H9 (cell line): ENCODE data around the gene ZNF821. TPM values are rescaled to one million over a fixed set of nuclear protein-coding genes. Genes with fewer than 3 reads are reported as not detected.
"Not testable (repeated sequence)": the region's sequence is repeated elsewhere in the genome, so short reads cannot be mapped to it uniquely, and the experiment has no call there.

Source experiments
- DNase-seq: peaks from one replicate; pipeline ENCODE4 v3.0.0-alpha.2; 2017
- H2AFZ ChIP-seq: one replicate; pipeline ENCODE4 v1.6.1; 2013; ENCODE audit warnings: mild to moderate bottlenecking, low read length, control low read depth, moderate library complexity
- H2AK5ac ChIP-seq: 2 replicates; pipeline ENCODE4 v1.6.1; 2013; ENCODE audit warnings: low read length, control low read depth, mixed read lengths; ENCODE audit not compliant: insufficient read length
- H2BK120ac ChIP-seq: one replicate; pipeline ENCODE4 v1.6.1; 2013; ENCODE audit warnings: low read depth, mild to moderate bottlenecking, low read length, control low read depth, inconsistent platforms; ENCODE audit not compliant: poor library complexity, severe bottlenecking
- H2BK12ac ChIP-seq: 2 replicates; pipeline ENCODE4 v1.6.1; 2013; ENCODE audit warnings: low read length, control low read depth, mixed read lengths, low read depth; ENCODE audit not compliant: insufficient read length
- H2BK15ac ChIP-seq: 2 replicates; pipeline ENCODE4 v1.6.1; 2013; ENCODE audit warnings: low read depth, low read length, control low read depth
- H2BK20ac ChIP-seq: one replicate; pipeline ENCODE4 v1.6.1; 2013; ENCODE audit warnings: low read depth, mild to moderate bottlenecking, low read length, control low read depth, inconsistent platforms; ENCODE audit not compliant: poor library complexity, severe bottlenecking
- H2BK5ac ChIP-seq: 2 replicates; pipeline ENCODE4 v1.6.1; 2013; ENCODE audit warnings: low read length, control low read depth, mixed read lengths; ENCODE audit not compliant: insufficient read length
- H3K14ac ChIP-seq: 2 replicates; pipeline ENCODE4 v1.6.1; 2013; ENCODE audit warnings: low read length, control low read depth; ENCODE audit not compliant: insufficient read depth
- H3K18ac ChIP-seq: 2 replicates; pipeline ENCODE4 v1.6.1; 2013; ENCODE audit warnings: low read depth, mild to moderate bottlenecking, mixed read lengths, low read length, control low read depth; ENCODE audit not compliant: insufficient read length
- H3K23ac ChIP-seq: 2 replicates; pipeline ENCODE4 v1.6.1; 2013; ENCODE audit warnings: low read length, control low read depth, mixed read lengths, low read depth; ENCODE audit not compliant: insufficient read length
- H3K23me2 ChIP-seq: 2 replicates; pipeline ENCODE4 v1.6.1; 2013; ENCODE audit warnings: low read depth, mild to moderate bottlenecking, mixed read lengths, low read length, control low read depth; ENCODE audit not compliant: insufficient read length, poor library complexity, severe bottlenecking
- H3K27ac ChIP-seq: 2 replicates; pipeline ENCODE4 v1.5.1; 2013; ENCODE audit warnings: low read length, control low read depth, mixed read lengths, low read depth; ENCODE audit not compliant: insufficient read length
- H3K27me3 ChIP-seq: 2 replicates; pipeline ENCODE4 v1.6.1; 2013; ENCODE audit warnings: low read length, control low read depth, inconsistent platforms; ENCODE audit not compliant: insufficient read depth
- H3K4ac ChIP-seq: 2 replicates; pipeline ENCODE4 v1.6.1; 2013; ENCODE audit warnings: low read depth, mild to moderate bottlenecking, control low read depth, inconsistent platforms, low read length, moderate library complexity
- H3K4me1 ChIP-seq: 2 replicates; pipeline ENCODE4 v1.6.1; 2013; ENCODE audit warnings: low read length, control low read depth, inconsistent platforms; ENCODE audit not compliant: insufficient read depth
- H3K4me2 ChIP-seq: 2 replicates; pipeline ENCODE4 v1.6.1; 2013; ENCODE audit warnings: low read length, control low read depth, mixed read lengths; ENCODE audit not compliant: insufficient read length, insufficient read depth
- H3K56ac ChIP-seq: 2 replicates; pipeline ENCODE4 v1.6.1; 2013; ENCODE audit warnings: low read depth, mild to moderate bottlenecking, mixed read lengths, low read length, control low read depth; ENCODE audit not compliant: insufficient read length
- H3K79me1 ChIP-seq: 2 replicates; pipeline ENCODE4 v1.6.1; 2013; ENCODE audit warnings: low read depth, mild to moderate bottlenecking, moderate library complexity, low read length, control low read depth, inconsistent platforms; ENCODE audit not compliant: insufficient read depth, poor library complexity, severe bottlenecking
- H3K79me2 ChIP-seq: 2 replicates; pipeline ENCODE4 v1.6.1; 2013; ENCODE audit warnings: low read length, control low read depth, inconsistent platforms; ENCODE audit not compliant: insufficient read depth
- H3K9ac ChIP-seq: 2 replicates; pipeline ENCODE4 v1.6.1; 2013; ENCODE audit warnings: low read length, control low read depth, mixed read lengths; ENCODE audit not compliant: insufficient read length; ENCODE audit errors: extremely low read depth
- H3K9me3 ChIP-seq: one replicate; pipeline ENCODE4 v1.6.1; 2013; ENCODE audit warnings: low read depth, low read length, inconsistent platforms; ENCODE audit not compliant: control insufficient read depth
- H3T11ph ChIP-seq: one replicate; pipeline ENCODE4 v1.6.1; 2013; ENCODE audit warnings: mild to moderate bottlenecking, low read length, control low read depth, inconsistent platforms
- H4K20me1 ChIP-seq: one replicate; pipeline ENCODE4 v1.6.1; 2013; ENCODE audit not compliant: control insufficient read depth, insufficient read length, insufficient read depth
- H4K5ac ChIP-seq: 2 replicates; pipeline ENCODE4 v1.6.1; 2013; ENCODE audit warnings: low read depth, mild to moderate bottlenecking, mixed read lengths, low read length, control low read depth; ENCODE audit not compliant: insufficient read length
- H4K8ac ChIP-seq: replicated peaks from 2 replicates; pipeline ENCODE4 v1.6.1; 2013; ENCODE audit warnings: low read length, control low read depth, mixed read lengths, low read depth; ENCODE audit not compliant: insufficient read length
- H4K91ac ChIP-seq: 2 replicates; pipeline ENCODE4 v1.6.1; 2013; ENCODE audit warnings: low read depth, mild to moderate bottlenecking, moderate library complexity, mixed read lengths, low read length, control low read depth; ENCODE audit not compliant: insufficient read length
- H3K27ac Mint-ChIP-seq, 3 experiments: 2 replicates in 2 of 3; 3 replicates in 1 of 3; pipeline ENCODE4 v1.8.0; 2020 to 2021; ENCODE audit warnings: mixed read lengths in 3 of 3, mild to moderate bottlenecking in 1 of 3, moderate library complexity in 1 of 3
- H3K27me3 Mint-ChIP-seq: 2 replicates; pipeline ENCODE4 v1.8.0; 2021; ENCODE audit warnings: low read depth, mild to moderate bottlenecking, moderate library complexity, mixed read lengths
- H3K36me3 Mint-ChIP-seq, 3 experiments: 2 replicates in 2 of 3; 3 replicates in 1 of 3; pipeline ENCODE4 v1.8.0; 2020 to 2021; ENCODE audit warnings: low read depth in 3 of 3, mixed read lengths in 3 of 3; ENCODE audit not compliant: insufficient read depth in 1 of 3
- H3K4me1 Mint-ChIP-seq, 2 experiments: 2 replicates each; pipeline ENCODE4 v1.8.0; 2020; ENCODE audit warnings: mixed read lengths in 2 of 2
- H3K4me3 Mint-ChIP-seq, 2 experiments: 2 replicates in 1 of 2; 3 replicates in 1 of 2; pipeline ENCODE4 v1.8.0; 2020 to 2021; ENCODE audit warnings: mild to moderate bottlenecking in 2 of 2, mixed read lengths in 2 of 2, moderate library complexity in 1 of 2
- H3K9me3 Mint-ChIP-seq, 2 experiments: 2 replicates in 1 of 2; 3 replicates in 1 of 2; pipeline ENCODE4 v1.8.0; 2020; ENCODE audit warnings: mild to moderate bottlenecking in 2 of 2, mixed read lengths in 2 of 2, moderate library complexity in 1 of 2
- CTCF ChIP-seq: fragments of 200-600 bp; sonication (generic); conservative IDR thresholded peaks from 3 replicates; pipeline ENCODE4 v1.8.0; 2021; ENCODE audit warnings: antibody characterized with exemption, mild to moderate bottlenecking
- WGBS: extraction: QIAGEN DNeasy Blood & Tissue Kit; methylation state at CpG from one replicate; pipeline ENCODE4 v1.1.7; 2013; ENCODE audit warnings: missing lambda C conversion rate, low lambda C conversion rate, mixed read lengths; ENCODE audit not compliant: insufficient read length; ENCODE audit errors: extremely low coverage; 5-methylcytosine and 5-hydroxymethylcytosine counted together
- total RNA-seq: library from RNA; stranded (reverse); gene quantifications from 2 replicates; pipeline ENCODE4 v1.2.1, GENCODE V29; 2021

Gene ZNF821
- total RNA-seq, 1 experiment from 2014 or later = 12.5 TPM

DNA sequence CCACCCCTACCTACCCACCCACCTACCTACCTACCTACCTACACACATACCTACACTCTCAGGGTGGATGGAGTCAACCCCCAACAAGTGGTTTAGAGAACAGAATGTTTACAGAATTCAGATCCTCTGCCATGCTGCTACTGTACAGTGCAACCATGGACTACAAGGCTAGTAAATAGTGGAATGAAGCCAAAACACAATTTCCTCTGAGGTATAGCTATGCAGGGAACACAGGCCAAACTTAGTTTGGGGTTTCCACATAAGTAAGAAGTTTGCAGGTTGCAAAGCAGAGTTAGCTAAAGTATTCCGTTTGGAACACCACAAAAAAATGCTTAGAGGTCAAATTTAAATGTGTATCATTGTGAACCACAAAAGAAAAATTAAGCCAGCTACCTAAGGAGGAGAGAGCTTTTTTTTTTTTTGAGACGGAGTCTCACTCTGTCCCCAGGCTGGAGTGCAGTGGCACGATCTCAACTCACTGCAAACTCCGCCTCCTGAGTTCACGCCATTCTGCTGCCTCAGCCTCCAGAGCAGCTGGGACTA, 72.7 kb downstream of the ZNF821 start:
- Histone ChIP-seq H3T11ph (no peak overlapping the region), H2BK12ac (no peak overlapping the region), H3K9ac (no peak overlapping the region), H2AK5ac (no peak overlapping the region), H3K79me1 (no peaks in the 10 kb centered on the region), H3K4ac (no peak overlapping the region), H4K20me1 (no peaks in the 10 kb centered on the region), H3K23me2 (peaks cover 7% of the 10 kb centered on the region), H3K56ac (no peak overlapping the region), H2BK120ac (no peak overlapping the region), H4K8ac (no peak overlapping the region), H4K5ac (no peak overlapping the region), H3K79me2 (peaks cover 16% of the 10 kb centered on the region; the same call in 1 of the 2 replicates), H3K27ac (no peak overlapping the region), H2BK5ac (no peak overlapping the region), H3K18ac (no peak overlapping the region), H2AFZ (no peak overlapping the region), H3K4me2 (no peak overlapping the region), H3K9me3 (no peaks in the 10 kb centered on the region), H3K4me1 (no peaks in the 10 kb centered on the region), H2BK20ac (no peak overlapping the region), H3K14ac (no peak overlapping the region), H2BK15ac (peak overlapping the region; percentile 59; the same call in 1 of the 2 replicates), H4K91ac (no peak overlapping the region), H3K27me3 (no peaks in the 10 kb centered on the region), H3K23ac (no peak overlapping the region)
- no peaks in the 10 kb centered on the region for H3K27me3 Mint-ChIP-seq
- no peak for TF ChIP-seq CTCF
- DNase-seq = no peak
- no peaks in the 10 kb centered on the region; a peak in 1 of 7 replicates for H3K36me3 Mint-ChIP-seq
- WGBS = no CpG with 5 or more reads among the region's 5 CpGs
- H3K9me3 Mint-ChIP-seq = peaks cover 0 to 3% of the 10 kb centered on the region in 2 experiments; a peak in 1 of 5 replicates
- H3K27ac Mint-ChIP-seq = no peak overlapping the region
- no peak overlapping the region for H3K4me3 Mint-ChIP-seq
- peaks cover 5 to 7% of the 10 kb centered on the region in 2 experiments for H3K4me1 Mint-ChIP-seq

GRCh38 chr16:71810155-71810530, 73.8 kb downstream of the ZNF821 start:
- no CpG with 5 or more reads among the region's 11 CpGs for WGBS
- not testable (repeated sequence) for H2AK5ac ChIP-seq, H3K27me3 ChIP-seq, H3K18ac ChIP-seq, H4K91ac ChIP-seq, H3K4ac ChIP-seq, H3K4me1 ChIP-seq, DNase-seq, H3K9me3 Mint-ChIP-seq, H4K5ac ChIP-seq, H2BK15ac ChIP-seq, H3K56ac ChIP-seq, H3K23ac ChIP-seq, H3K27me3 Mint-ChIP-seq, H3K9me3 ChIP-seq, H2BK5ac ChIP-seq, H3K27ac ChIP-seq, H3T11ph ChIP-seq, H3K4me1 Mint-ChIP-seq, H3K79me1 ChIP-seq, H4K8ac ChIP-seq, H3K14ac ChIP-seq, H2BK120ac ChIP-seq, H3K4me2 ChIP-seq, H4K20me1 ChIP-seq, H2AFZ ChIP-seq, H2BK12ac ChIP-seq, H3K36me3 Mint-ChIP-seq, H3K23me2 ChIP-seq, H2BK20ac ChIP-seq, H3K9ac ChIP-seq
- H3K27ac Mint-ChIP-seq = peak overlapping the region in 1 of 3 experiments; percentile 100; a peak in 1 of 7 replicates
- peaks cover 16% of the 10 kb centered on the region; the same call in 1 of the 2 replicates for H3K79me2 ChIP-seq
- peak overlapping the region; percentile 89 to 93 for H3K4me3 Mint-ChIP-seq
